Measurements from ENCODE around the gene SUZ12.

DNA sequence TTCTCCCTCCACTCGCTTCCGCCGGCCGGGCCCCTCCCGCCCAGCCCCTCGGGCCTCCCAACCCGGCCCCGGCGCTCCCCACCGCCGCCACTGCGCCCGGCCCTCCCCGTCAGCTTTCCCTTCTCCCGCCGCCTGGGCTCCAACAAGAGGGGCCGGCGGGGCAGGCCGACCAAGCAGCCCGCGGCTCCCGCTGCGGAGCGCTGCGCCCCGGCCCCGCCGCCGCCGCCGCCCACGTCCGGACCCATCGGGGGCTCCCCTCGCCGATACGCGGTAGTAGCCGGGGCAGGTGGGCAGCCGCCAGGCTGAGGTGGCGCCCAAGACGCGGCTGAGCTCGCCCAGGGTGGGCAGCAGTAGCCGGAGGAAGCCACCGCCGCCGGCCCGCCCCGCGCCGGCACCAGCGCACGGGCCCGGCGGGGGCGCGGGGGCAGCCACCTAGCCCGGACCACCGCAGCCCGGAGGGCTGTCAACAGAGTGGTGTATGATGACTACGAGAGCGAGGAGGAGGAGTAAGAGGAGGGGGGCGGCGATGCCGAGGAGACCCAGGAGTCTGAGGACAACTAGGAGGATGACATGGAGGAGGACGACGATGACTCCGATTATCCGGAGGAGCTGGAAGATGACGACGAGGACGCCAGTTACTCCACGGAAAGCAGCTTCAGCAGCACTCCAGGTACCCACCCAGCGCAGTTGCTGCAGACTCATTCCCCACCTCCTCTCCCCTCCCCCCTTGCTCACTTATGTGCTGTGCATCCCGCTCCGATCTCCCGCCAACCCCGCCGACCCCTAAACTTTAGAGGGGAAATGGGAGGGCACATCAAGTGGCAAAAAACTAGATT, 70.9 kb downstream of the SUZ12 start:
- TF ChIP-seq CTCF (conservative IDR thresholded peaks at IDR 0.05; ENCODE audit: low read length): no peak
- TF ChIP-seq EZH2phosphoT487 (IDR thresholded peaks at IDR 0.05; ENCODE audit: borderline replicate concordance, low read depth, low read length): no peak

Data from OCI-LY7 (cell line).